HG03354 (cell line): ENCODE measurements around the gene SLC12A3.

Source experiments
- ATAC-seq: cut with Tn5 transposase; IDR thresholded peaks from one replicate; pipeline ENCODE4 v1.9.1; 2021; ENCODE audit warnings: mild to moderate bottlenecking; ENCODE audit not compliant: unreplicated experiment, poor library complexity, severe bottlenecking

SLC12A3 gene, protein sequence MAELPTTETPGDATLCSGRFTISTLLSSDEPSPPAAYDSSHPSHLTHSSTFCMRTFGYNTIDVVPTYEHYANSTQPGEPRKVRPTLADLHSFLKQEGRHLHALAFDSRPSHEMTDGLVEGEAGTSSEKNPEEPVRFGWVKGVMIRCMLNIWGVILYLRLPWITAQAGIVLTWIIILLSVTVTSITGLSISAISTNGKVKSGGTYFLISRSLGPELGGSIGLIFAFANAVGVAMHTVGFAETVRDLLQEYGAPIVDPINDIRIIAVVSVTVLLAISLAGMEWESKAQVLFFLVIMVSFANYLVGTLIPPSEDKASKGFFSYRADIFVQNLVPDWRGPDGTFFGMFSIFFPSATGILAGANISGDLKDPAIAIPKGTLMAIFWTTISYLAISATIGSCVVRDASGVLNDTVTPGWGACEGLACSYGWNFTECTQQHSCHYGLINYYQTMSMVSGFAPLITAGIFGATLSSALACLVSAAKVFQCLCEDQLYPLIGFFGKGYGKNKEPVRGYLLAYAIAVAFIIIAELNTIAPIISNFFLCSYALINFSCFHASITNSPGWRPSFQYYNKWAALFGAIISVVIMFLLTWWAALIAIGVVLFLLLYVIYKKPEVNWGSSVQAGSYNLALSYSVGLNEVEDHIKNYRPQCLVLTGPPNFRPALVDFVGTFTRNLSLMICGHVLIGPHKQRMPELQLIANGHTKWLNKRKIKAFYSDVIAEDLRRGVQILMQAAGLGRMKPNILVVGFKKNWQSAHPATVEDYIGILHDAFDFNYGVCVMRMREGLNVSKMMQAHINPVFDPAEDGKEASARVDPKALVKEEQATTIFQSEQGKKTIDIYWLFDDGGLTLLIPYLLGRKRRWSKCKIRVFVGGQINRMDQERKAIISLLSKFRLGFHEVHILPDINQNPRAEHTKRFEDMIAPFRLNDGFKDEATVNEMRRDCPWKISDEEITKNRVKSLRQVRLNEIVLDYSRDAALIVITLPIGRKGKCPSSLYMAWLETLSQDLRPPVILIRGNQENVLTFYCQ

DNA sequence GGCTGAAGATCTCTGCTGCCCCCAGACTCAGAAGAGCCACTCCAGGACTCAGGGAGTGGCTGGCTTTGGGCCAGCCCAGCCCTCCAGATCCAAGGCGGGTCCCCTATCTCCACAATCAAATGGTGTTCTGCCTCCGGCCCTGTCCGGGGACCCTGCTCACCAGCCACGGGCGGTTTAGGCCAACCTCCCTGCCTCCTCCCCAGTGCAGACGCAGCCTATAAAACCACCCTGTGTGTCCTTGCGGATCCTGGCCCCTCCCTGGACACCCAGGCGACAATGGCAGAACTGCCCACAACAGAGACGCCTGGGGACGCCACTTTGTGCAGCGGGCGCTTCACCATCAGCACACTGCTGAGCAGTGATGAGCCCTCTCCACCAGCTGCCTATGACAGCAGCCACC lies at the start of gene SLC12A3:
Gene SLC12A3, plus strand, starts transcription at position 248 of the 400 bp plus-strand sequence. Its CDS starts 29 bp downstream, at position 277.
- ATAC-seq, result no peak

DNA sequence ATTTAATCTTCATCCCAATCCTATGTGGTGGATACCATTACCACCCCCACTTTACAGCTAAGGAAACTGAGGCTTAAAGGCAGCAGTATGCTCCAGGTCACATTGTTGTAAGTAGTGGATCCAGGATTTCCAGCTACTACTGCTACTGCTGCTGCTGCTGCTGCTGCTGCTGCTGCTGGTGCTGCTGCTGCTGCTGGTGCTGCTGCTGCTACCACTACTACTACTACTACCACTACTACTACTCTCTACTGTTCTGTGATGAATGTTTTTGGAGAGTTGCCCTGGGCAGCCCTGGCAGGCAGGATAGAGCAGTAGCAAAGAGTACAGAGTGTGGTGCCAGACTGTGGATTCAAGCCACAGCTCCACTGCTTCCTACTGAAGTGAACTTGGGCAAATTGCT lies 49.3 kb upstream of the SLC12A3 start:
- ATAC-seq, result no peak

DNA sequence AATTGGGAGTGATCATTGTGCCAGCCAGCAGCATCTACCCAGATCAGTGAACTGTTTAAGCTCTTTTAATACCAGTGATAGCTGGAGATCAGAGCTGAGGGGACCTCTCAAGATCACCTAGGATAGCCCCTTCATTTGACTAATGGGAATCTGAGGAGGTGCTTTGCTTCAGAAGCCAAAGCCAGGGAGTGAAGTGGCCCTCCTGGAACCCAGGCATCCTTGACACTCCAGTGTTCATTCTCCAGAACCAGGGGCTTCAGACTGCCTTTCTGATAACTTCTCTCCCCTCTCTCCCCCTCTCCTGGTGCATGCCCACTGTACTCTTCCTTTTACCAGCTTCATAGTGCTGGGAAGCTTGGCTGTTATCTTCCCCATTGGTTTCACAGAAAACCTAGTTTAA lies 48.0 kb upstream of the SLC12A3 start:
- no peak for ATAC-seq

DNA sequence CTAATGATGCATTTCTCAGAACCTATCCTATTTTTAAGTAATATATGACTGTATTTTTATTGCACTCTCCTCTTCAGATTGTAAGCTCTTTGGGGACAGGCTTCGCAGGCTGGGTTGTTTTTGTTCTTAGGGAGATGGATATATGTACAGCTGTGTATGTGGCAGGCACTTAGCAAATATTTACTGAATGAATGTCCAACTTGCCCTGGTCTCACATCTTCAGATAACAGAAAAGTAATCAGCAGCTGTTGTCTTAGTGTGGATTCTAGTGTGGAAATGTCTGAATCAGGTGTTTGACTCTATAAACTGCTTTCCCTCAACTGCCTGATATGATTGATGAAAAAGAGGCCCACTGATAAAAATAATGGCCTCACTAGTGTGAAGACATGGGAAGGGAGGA lies 47.1 kb upstream of the SLC12A3 start:
- ATAC-seq, result no peak

DNA sequence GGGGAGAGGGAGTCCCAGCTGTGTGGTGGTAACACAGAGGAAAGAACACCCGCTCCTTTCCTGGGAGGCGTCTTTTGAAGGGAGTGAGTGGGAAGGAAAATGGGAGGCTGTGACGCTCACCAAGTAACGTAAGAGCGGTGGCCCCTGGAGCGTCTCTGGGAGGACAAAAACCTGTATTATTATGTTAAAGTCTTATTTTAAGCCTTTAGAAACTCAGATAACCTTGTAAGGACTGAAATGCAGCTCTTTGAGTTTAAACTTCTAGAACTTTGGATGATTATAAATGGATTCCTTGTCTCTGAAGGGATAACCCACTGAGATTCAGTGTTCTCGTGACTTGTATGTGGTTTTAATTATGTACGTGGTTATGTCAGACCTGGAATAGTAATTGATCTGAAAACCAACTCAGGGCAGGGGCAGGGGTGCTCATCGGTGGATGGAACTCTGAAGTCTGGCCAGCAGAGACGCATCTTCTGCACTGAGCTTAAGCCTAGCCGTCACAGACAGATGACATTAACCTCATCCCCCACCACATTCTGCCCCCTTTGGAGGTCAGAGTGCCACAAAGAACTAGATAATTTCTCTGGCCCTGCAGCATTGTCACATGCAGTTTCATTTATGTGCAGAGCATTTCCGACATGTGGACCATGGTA lies 41.8 kb upstream of the SLC12A3 start:
- no peak for ATAC-seq

DNA sequence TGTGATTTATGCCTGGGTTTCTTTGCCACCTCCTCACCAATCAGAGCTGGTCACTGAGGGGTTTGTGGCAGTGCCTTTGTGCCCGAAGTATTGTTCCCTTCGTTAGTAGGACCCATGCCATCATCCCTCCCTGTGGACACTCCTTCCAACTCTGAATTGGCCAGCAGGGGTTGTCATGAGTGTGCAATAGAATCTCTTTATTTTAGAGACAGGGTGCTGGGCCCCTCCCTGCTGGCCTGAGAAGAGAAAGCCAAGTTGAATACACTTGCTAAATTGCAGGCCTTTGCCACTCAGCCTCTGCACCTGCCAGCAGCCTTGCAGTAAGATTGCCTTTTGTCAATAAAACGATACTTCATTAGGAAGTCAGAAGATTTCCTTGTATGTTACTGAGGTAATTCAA lies 40.7 kb upstream of the SLC12A3 start:
- no peak for ATAC-seq

DNA sequence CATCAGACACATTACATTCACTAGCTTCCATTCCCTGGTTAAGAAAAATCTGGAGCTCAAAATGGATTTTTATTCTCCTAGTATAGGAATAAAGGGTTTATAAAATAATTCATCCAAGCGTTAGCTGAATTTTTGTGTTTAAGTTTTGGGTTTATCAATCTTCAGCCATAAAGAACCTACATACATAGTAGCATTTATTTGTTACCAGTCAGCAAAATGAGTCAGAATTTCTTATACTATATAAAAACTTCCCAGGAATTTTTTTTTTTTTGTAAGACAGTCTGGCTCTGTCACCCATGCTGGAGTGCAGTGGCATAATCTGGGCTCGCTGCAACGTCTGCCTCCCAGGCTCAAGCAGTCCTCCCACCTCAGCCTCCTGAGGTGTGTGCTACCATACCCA lies 40.2 kb upstream of the SLC12A3 start:
- no peak for ATAC-seq

DNA sequence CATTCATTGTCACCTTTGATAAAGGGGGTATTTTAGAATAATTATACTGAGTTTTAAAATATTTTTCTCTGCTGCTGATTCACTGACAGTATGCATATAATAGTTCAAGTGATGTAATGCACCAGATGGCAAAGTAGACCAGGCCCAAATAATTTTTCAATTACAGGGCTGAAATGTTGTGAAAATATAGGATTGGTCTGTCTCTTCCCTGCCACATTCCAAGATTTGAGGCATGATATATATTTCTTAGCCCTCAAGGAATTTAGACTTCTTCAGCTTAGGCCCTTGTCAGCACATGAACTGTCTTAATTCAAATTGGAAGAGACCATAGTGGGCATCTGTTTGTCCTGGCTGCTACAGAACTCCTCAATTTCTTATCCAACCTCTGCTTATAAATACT lies 39.2 kb upstream of the SLC12A3 start:
- no peak for ATAC-seq

DNA sequence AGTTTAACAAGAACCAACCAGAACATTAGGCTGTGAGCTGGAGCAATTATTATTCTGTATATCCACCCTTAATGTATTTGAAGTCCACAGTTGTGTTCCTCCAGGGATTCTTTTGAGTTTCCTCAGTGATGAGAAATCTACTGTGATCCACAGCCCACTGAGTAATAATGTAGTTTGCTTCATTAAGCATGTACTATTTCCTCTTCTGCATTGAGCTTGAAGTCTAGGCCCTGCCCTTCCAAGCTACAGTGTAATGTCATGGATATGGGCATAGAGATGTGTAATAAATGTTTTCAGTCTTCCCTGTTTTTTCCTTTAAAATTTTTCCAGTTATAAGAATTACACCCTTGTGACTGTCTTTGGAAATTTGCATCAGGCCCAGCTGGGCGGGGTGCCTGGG lies 36.4 kb upstream of the SLC12A3 start:
- ATAC-seq, result no peak

DNA sequence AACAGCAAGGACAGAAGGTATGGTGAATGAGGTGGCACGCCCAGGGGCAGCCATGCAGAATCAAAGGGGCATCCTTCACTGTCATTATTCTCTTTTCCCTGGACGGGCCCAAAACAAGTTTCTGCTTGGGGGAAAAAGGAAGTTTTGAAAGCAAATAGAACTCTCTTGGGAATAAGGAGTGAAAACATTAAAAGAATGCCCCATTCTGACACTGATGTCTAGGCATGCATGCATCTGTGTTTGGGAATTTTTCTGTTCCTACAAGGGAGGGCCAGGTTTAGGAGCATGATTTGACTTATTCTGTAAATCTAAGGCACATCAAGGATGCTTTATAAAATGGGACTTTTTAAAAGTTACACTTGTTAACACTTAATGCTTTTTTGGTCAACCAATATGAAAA lies 34.3 kb upstream of the SLC12A3 start:
- no peak for ATAC-seq

DNA sequence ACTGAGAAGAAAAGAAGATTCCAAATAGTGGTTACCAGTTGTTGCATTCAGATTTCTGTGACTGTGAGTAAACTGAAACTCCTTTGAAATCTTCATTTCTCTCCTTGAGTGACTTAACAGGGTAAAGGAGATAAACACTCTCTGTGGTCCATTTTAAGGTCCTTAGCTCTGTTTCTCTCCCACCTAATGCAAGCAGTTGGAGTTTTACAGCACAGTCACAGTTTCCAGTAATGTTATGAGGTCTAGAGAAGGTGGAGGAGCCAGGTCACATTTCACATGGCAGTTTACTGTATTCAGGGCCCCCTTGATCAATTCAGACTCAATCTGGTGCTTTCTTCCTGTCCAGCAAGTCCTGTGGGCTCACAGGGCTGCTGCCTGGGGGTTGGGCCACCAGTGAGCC lies 32.2 kb upstream of the SLC12A3 start:
- no peak for ATAC-seq

DNA sequence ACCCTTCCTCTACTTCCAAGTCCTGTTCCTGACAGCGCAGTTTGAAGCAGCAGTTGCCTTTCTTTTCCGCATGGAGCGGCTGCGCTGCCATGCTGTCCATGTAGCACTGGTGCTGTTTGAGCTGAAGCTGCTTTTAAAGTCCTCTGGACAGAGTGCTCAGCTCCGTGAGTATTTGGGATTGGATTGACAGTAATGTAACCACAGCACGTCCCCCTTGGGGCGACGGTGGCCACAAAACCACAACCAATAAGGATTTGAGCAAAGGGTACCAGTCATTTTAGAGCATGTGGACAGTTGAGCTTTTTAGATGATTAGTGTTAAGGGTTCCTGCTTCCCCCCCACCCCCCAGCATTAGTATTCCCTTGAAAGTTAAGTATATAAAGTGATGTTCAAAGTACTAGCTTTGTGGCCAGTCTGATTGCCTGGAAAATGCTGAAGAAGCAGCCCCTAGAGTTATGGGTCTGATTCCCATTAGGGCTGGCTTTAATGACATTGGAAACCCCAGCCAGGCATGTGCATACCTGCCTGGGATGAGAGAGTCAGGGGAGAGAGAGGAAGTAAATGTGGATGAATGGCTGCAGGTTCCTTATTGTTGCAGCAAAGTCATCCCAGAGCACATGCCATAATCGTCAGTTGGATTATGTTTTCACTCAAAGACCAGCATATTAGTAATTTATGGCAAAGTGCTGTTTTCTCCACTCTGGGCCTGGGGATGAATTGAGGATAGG lies 31.6 kb upstream of the SLC12A3 start:
- ATAC-seq, result no peak

DNA sequence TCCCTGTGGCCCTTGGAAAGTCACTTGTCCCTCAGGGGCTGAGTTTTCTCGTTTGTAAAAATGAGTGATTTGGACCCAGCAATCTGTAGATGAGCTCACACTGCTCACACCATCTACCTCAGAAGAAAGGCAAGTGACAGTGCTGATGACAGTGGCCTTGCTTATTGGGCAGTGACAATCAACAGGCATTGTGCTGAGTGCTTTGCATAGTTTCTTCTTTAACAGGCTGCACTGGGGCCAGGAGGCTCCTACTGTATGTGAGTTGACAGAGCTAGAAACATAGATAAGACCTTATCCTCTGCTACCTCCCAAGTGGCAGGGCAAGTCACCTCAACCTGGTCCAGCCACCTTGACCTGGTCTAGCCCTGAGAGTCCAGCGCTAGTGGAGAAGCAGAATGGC lies 29.7 kb upstream of the SLC12A3 start:
- no peak for ATAC-seq

DNA sequence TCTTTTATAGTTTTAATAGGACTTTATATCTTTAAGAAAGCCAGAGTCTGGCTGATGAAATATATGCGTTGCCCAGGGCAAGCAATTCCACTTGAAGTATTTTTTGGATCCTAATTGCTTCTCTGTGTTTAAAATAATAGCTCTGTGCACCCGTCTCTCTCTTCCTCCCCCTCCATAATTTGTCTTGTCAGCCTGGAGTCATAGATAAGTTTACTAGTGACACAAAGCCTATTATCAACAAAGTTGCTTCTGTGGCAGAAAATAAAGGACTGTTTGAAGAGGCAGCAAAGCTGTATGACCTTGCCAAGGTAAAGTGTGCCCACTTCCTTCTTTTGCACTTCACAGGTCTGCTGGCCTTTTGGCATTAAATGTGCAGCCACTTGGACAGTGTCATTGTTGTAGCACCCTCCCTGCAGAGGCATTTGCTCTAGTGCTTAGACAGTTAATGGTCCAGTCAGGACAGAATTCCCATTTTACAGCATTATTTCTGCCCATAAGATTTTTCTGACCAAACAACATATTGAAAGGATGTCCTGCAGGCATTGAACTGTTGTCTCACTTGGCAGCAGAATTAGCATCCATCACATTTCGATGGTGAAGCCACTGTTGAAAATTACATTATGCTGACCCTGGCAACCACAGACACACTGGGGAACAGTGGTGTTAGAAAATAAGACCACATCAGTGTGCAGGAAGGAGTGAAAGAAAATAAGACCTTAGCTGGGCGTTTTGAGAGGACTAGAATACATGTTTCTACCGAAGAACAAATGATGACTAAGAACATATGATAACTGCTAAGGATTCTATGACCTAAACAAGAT lies 28.4 kb upstream of the SLC12A3 start:
- ATAC-seq, result no peak

DNA sequence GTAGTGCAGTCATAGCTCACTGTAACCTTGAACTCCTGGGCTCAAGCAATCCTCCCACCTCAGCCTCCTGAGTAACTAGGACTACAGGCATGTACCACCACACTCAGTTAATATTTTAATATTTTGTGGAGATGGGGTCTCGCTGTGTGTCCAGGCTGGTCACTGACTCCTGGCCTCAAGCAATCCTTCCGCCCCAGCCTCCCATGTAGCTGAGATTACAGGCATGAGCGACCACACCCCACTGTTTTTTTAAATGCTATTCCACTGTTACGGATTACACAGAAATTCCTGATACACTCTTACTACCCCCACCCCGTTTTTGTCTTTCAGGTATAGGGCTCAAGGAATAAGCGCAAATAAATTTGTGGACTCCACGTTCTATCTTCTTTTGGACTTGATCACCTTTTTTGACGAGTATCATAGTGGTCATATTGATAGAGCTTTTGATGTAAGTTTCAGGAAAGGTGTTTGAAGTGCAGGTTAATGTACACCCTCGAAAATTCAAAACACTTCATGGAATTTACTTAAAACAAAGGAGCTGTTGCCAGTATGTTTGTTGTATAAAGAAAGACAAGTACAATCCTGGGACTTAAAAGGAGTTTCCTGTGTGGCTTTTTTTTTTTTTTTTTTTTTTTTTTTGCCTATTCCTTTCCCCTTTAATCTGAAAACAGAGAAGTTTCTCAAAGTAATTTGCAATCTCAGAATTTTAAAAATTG lies 26.2 kb upstream of the SLC12A3 start:
- no peak for ATAC-seq

DNA sequence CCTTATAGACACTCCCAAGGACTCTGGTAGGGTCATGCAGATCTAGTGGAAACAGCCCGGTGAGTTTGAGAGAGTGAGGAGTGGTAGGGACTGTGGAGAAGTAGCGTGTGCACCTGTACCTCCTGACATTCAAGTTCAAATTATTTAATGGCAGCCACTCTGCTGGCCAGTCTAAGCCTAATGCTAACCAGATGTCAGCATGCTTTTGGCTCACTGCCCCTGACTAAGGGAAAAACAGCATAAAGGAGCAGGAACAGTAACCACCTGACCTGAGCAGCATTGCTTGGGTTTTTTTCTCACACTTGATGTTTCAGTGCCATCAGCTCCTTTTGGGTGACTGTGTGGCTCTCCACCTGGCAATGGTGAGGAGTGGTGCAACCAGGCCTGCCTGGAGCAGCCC lies 23.8 kb upstream of the SLC12A3 start:
- no peak for ATAC-seq

DNA sequence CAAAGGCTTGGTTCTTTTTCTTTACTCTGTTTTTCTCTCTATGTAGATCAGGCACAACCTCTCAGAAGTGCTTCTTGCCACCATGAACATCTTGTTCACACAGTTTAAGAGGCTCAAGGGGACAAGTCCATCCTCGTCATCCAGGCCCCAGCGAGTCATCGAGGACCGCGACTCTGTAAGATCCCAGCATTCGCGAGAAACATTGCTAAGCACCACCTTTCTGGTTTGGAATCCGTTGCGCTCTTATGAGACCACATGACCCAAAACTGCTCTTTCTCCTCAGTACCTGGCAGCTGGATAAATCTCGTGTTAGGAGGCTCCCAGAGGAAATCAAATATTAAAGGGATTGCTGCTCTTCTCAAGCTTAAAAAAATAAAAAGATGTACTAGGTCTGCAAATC lies 23.3 kb upstream of the SLC12A3 start:
- no peak for ATAC-seq

DNA sequence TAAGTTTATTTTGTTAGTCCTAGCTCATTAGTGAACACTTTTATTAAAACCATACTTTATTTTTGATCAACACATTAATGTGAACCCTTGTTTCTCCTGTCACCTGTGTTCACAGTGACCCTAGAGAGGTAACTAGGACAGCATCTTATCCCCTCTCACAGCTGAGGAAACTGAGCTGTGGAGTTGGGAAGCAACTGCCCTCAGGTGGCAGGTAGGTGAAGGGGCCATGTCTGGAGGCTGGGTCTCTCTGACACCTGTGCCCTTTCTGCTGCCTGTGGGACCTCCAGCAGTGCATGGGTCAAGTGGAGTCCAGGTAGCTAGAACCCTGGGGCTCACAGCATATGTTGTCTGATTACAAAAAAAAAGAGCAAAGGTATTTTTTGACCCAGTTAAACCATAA lies 22.9 kb upstream of the SLC12A3 start:
- no peak for ATAC-seq
